Endothelial cell (in vitro differentiated cells): ENCODE data around the gene ATXN10. TPM values are rescaled to one million over a fixed set of nuclear protein-coding genes. Genes with fewer than 3 reads are reported as not detected.

ENCODE experiments used
- DNase-seq: peaks from one replicate; pipeline ENCODE4 v3.0.0; 2021; ENCODE audit warnings: low spot score
- H3K27ac Mint-ChIP-seq: one replicate; pipeline ENCODE4 v1.8.0; 2021; ENCODE audit warnings: mixed read lengths, inconsistent platforms; ENCODE audit not compliant: unreplicated experiment
- H3K27me3 Mint-ChIP-seq: one replicate; pipeline ENCODE4 v1.8.0; 2021; ENCODE audit warnings: mild to moderate bottlenecking, moderate library complexity, mixed read lengths, inconsistent platforms; ENCODE audit not compliant: unreplicated experiment
- H3K36me3 Mint-ChIP-seq: one replicate; pipeline ENCODE4 v1.8.0; 2021; ENCODE audit warnings: mild to moderate bottlenecking, low read depth, mixed read lengths, inconsistent platforms; ENCODE audit not compliant: unreplicated experiment
- H3K4me1 Mint-ChIP-seq: one replicate; pipeline ENCODE4 v1.8.0; 2021; ENCODE audit warnings: mild to moderate bottlenecking, mixed read lengths, inconsistent platforms; ENCODE audit not compliant: unreplicated experiment
- H3K4me3 Mint-ChIP-seq: one replicate; pipeline ENCODE4 v1.8.0; 2021; ENCODE audit warnings: mild to moderate bottlenecking, mixed read lengths, inconsistent platforms; ENCODE audit not compliant: unreplicated experiment
- H3K9me3 Mint-ChIP-seq: one replicate; pipeline ENCODE4 v1.8.0; 2021; ENCODE audit warnings: mixed read lengths, inconsistent platforms; ENCODE audit not compliant: unreplicated experiment
- total RNA-seq: library from RNA; stranded (reverse); fragmentation: NEBNext Ultra II Directional; extraction: Animal tissue kit (Norgen Biotek cat#: 25700); gene quantifications from one replicate; pipeline ENCODE4 v1.2.1, GENCODE V29; 2021; ENCODE audit not compliant: unreplicated experiment
- TF ChIP-seq, protein P1 (sequence below): fragments of 200-600 bp; sonication (generic); IDR thresholded peaks from one replicate; pipeline ENCODE4 v1.5.0; 2021; ENCODE audit warnings: antibody characterized with exemption; ENCODE audit not compliant: unreplicated experiment

ATXN10 gene
- total RNA-seq, 1 donor from 2014 or later: 152 TPM

DNA sequence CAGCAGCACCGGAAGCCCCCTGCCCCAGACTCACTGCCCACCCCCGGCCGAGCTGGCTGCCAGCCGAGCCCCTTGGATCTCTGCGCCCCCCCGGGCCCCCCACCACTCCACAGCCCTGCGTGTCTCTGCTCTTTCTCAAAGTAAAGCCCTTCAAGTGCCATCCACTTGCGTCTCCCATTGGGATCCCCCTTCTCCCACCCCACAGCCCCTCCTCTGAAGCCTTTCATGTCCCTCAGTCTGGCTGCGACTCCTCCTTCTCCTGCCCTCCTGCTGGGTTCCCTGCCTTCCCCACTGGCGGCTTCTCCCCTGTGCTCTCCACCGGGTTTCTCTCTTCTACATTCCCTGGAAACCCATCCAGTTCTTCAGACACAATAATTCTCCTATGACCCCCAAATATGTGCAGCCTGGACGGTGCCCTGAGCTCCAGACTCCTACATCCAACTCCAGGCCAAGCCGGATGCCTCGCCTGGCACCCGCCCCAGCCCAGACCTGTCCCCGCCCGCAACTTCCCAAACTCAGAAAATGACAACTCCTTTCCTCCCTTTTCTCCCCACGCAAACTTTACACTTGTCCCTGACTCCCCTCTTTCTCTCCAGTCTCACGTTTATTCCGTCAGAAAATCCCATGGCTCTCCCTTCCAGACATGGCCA lies 196.4 kb downstream of the ATXN10 start:
- Mint-ChIP-seq H3K36me3 (peaks cover 3% of the 10 kb centered on the region), H3K4me3 (peak overlapping the region; percentile 49), H3K27me3 (peaks cover 26% of the 10 kb centered on the region), H3K4me1 (peaks cover 17% of the 10 kb centered on the region), H3K27ac (no peak overlapping the region), H3K9me3 (no peaks in the 10 kb centered on the region)
- peak; percentile 4 for DNase-seq
- TF ChIP-seq, protein P1, sequence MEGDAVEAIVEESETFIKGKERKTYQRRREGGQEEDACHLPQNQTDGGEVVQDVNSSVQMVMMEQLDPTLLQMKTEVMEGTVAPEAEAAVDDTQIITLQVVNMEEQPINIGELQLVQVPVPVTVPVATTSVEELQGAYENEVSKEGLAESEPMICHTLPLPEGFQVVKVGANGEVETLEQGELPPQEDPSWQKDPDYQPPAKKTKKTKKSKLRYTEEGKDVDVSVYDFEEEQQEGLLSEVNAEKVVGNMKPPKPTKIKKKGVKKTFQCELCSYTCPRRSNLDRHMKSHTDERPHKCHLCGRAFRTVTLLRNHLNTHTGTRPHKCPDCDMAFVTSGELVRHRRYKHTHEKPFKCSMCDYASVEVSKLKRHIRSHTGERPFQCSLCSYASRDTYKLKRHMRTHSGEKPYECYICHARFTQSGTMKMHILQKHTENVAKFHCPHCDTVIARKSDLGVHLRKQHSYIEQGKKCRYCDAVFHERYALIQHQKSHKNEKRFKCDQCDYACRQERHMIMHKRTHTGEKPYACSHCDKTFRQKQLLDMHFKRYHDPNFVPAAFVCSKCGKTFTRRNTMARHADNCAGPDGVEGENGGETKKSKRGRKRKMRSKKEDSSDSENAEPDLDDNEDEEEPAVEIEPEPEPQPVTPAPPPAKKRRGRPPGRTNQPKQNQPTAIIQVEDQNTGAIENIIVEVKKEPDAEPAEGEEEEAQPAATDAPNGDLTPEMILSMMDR: no peak

DNA sequence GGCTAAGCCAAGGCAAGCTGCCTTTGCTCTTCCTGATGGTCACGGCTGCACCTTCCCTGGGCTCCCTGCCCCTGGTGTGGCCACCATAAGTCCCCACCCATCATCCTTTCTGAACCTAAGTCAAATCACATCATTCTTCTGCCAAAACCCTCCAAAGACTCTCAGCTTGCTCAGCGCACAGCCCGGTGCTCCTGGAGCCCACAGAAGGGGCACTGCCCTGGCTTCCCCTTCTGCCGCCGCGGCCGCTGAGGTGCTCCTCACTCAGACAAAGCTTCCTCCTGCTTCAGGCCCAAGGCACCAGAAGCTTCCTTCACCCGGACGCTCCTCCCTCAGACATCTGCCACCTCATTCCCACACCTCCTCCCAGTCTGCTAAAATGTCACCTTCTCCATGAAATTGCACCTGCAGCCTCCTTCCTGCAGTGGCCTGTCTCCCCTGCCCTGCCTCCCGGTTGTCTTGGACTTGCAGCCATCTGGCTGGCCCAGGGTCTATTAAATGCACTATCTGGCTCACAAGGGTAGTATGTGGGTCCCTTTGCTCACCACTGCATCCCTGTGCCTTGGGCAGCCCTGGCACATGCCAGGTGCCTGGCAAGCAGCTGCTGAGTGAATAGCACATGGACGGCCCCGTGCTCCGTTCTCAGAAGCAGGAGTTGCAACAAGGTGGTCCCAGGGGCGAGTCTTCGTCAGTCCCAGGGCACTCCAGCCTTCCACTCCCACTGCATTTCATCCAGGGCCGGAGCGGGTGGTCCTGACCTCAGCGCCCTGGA lies 197.1 kb downstream of the ATXN10 start:
- peaks cover 17% of the 10 kb centered on the region for H3K4me1 Mint-ChIP-seq
- TF ChIP-seq, protein P1: no peak
- no peak for DNase-seq
- H3K36me3 Mint-ChIP-seq: peaks cover 3% of the 10 kb centered on the region
- H3K27ac Mint-ChIP-seq: no peak overlapping the region
- no peaks in the 10 kb centered on the region for H3K9me3 Mint-ChIP-seq
- H3K27me3 Mint-ChIP-seq: peaks cover 25% of the 10 kb centered on the region
- peak overlapping the region; percentile 49 for H3K4me3 Mint-ChIP-seq

DNA sequence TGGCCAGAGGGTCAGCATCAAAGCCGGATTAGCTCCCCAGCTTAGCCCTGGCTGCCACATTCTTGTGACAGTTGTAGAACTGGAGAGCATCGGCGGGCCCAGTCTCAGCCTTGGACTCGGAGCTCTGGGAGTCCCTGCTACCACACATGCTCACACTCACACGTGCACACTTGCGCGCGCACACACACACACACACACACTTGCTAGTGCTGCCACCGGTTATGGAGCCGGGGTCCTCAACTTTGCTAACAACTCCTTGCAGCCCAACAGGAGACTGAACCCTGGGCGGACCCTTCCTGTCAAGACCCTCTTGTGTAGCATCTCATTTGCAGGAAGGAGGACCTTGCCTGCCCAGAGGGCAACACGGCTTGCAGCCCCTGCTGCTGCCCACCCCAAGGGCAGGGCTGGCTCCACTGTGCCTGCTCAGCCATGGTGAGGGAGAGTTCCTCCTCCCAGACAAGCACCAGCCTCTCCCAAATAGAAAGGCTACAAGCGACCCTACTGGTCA lies 197.8 kb downstream of the ATXN10 start:
- Mint-ChIP-seq H3K27me3 (peaks cover 25% of the 10 kb centered on the region), H3K9me3 (no peaks in the 10 kb centered on the region), H3K4me3 (no peak overlapping the region), H3K36me3 (peaks cover 3% of the 10 kb centered on the region), H3K27ac (no peak overlapping the region), H3K4me1 (peaks cover 13% of the 10 kb centered on the region)
- TF ChIP-seq, protein P1: no peak
- no peak for DNase-seq

DNA sequence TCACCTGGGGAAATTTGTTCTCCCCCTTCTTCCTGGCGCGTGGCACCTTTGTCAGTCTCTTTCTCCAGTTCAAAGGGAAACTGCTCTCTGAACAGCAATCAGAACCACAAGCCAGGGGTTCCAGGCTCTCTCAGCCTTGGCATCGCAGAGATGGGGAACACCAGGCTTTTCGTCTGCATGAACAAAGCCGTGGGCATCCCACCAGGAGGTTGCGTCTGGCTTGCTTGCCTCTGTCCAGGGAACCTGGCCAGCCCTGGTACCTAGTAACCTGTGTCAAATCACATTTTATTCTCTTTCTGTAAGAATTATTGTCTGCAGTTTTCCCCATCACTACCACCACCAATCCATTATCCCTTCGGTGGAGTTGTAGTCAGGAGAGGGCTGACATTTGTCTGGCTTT lies 198.4 kb downstream of the ATXN10 start:
- peaks cover 7% of the 10 kb centered on the region for H3K4me1 Mint-ChIP-seq
- peaks cover 25% of the 10 kb centered on the region for H3K27me3 Mint-ChIP-seq
- H3K9me3 Mint-ChIP-seq: no peaks in the 10 kb centered on the region
- no peak for DNase-seq
- peaks cover 2% of the 10 kb centered on the region for H3K36me3 Mint-ChIP-seq
- TF ChIP-seq, protein P1: no peak
- no peak overlapping the region for H3K4me3 Mint-ChIP-seq
- H3K27ac Mint-ChIP-seq: no peak overlapping the region

DNA sequence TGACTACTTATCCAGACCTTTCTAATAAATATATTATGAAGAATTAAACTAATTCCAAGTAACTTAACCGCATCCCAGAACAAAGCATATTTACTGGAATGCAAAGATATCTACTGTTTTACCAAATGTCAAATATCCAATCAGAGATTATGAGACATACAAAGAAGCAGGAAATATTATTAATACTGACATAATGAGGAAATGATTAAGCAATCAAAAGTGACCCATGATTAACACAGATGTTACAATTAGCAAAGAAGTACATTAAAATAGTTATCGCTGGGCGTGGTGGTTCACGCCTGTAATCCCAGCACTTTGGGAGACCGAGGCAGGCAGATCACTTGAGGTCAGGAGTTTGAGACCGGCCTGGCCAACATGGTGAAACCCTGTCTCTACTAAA lies 200.1 kb downstream of the ATXN10 start:
- H3K27ac Mint-ChIP-seq: no peak overlapping the region
- no peak overlapping the region for H3K4me3 Mint-ChIP-seq
- H3K36me3 Mint-ChIP-seq: no peaks in the 10 kb centered on the region
- peaks cover 5% of the 10 kb centered on the region for H3K4me1 Mint-ChIP-seq
- peaks cover 20% of the 10 kb centered on the region for H3K27me3 Mint-ChIP-seq
- TF ChIP-seq, protein P1: no peak
- no peak for DNase-seq
- H3K9me3 Mint-ChIP-seq: no peaks in the 10 kb centered on the region
